ACHN (cell line): ENCODE results near the gene ACBD5.
"Not testable (repeated sequence)": the region's sequence is repeated elsewhere in the genome, so short reads cannot be mapped to it uniquely, and the experiment has no call there.

Experiments used
- DNase-seq: peaks from one replicate; pipeline ENCODE4 v3.0.0-alpha.2; 2015
- in situ Hi-C: cut with HindIII; loops from 2 replicates; pipeline ENCODE4 v1.10.0; 2017; ENCODE audit warnings: low sequenced_read_pairs, low pct_ligation_motif_present, low pct_unique_long_range_greater_than_20kb

Gene ACBD5

GRCh38 chr10:27242473-27242950 lies 1.9 kb upstream of the ACBD5 start:
- DNase-seq: no peak
- in situ Hi-C loops: no loop called here

DNA sequence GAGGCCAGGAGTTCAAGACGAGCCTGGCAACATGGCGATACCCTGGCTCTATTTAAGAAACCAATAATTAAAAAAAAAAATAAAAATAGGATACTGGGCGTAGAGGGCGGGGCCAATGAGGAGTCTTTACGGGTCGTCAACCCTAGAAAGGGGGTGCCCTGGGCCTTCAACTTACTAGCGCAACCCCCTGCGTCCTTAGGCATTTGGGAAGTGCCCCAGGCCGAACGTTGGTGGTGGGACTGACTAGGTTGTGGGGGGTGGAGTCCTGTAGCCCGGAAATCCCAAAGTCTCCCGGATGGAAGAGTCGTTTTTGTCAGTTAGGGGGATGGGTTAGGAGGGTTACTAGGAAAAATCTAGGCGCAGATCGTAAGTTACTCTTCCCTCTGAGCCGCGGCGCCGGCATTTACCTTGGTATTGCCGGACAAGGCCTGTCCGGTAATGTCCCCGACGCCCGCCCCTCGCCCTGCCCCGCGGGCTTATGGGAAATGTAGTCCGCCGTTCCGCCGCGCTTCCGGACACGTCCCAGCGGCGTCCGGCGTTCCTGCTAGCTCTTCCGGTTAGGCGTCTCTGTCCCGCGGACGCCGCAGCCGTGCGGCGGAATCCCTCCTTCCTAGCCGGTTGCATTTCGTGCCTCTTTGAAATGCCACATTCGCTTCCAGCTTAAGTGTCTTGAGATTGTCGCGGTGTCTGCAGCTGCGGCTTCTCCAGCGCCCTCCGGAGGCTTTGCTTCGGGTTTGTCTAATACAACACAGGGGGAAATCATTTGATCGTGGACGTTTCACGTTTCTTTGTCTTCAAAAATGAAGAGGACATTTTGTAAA lies 1.3 kb upstream of the ACBD5 start:
- in situ Hi-C loops: no loop called here
- DNase-seq: peak; percentile 93

- in situ Hi-C loops: no loop called here
Observed at GRCh38 chr10:27241010-27241651, 534 bp upstream of the ACBD5 start.

GRCh38 chr10:27237531-27237930 lies 3.1 kb downstream of the ACBD5 start:
- in situ Hi-C loops, DNase-seq: not testable (repeated sequence)

More at GRCh38 chr10:27241010-27241651, 534 bp upstream of the ACBD5 start:
- DNase-seq: peak; percentile 25

DNA sequence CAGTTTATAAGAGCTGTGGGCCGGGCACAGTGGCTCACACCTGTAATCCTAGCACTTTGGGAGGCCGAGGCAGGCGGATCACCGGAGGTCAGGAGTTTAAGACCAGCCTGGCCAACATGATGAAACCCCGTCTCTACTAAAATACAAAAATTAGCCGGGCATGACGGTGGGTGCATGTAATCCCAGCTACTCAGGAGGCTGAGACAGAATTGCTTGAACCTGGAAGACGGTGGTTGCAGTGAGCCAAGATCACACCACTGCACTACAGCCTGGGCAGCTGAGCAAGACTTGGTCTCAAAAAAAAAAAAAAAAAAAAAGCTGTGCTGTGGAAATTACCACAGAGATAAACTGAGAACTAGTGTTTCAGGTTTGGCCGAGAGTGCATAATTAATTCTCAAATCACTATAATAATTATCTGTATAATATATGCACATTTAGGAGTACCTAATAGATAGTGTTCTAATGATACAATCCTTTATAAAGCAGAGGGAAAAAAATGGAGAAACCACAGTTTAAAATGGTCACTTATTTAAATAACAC lies 3.9 kb downstream of the ACBD5 start:
- DNase-seq: peak; percentile 40
- in situ Hi-C loops: not testable (repeated sequence)

DNA sequence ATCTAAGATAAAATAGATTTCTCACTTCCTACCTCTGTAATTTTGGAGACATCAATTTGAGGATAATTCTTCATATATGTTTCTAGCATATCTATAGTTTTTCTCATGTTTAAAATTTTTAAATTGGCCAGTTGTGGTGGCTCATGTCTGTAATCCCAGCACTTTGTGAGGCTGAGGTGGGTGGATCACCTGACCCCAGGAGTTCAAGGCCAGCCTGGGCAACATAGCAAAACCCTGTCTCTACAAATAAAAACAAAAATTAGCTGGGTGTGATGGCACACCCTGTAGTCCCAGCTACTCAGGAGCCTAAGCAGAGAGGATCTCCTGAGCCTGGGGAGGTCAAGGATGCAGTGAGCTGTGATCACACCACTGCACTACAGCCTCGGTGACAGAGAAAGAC lies 4.9 kb downstream of the ACBD5 start:
- no peak for DNase-seq
- in situ Hi-C loops: no loop called here

DNA sequence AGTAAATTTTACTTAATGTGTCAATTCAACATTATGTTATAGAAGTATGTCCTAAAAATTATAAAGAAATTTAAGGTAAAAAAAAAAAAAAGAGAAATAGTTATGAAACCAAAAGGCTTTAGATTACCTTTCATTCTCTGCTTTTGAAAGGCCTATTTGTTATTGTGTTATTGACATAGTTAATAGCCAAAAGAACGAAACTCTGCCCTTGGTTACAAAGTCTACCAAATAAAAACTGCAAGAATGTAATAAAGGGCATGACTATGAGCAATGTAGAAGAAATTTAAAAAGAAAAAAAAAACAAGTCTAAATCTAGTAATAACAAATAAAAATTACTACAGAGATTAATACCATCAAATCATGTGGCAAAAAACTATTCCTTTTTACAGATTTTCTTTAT lies 10.6 kb downstream of the ACBD5 start:
- in situ Hi-C loops: no loop called here
- no peak for DNase-seq

GRCh38 chr10:27225642-27226257 lies 14.8 kb downstream of the ACBD5 start:
- in situ Hi-C loops: no loop called here
- no peak for DNase-seq

DNA sequence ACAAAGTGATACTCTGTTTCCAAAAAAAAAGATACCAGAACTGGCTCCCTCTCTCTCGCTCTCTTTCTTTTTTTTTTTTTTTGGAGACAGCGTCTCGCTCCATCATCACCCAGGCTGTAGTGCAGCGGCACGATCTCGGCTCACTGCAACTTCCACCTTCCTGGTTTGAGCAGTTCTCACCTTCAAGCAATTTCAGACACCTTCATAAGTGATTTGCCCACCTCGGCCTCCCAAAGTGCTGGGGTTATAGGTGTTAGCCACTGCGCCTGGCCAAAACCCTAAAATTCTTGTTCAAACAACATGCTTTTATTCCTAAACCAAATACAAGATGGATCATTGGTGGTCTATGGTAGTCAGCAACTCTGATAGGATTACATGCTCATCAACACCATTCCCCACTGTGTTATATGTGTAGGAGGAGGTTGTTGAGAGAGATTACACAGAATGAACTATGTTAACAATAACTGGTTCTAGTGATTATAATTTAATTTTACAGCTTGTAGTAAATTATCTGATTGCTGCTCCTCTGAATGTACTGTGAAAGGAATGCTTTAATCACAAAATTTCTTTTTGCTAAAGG lies 15.5 kb downstream of the ACBD5 start:
- in situ Hi-C loops: no loop called here
- no peak for DNase-seq

- peak; percentile 53 for DNase-seq
- in situ Hi-C loops: no loop called here
Observed at GRCh38 chr10:27223964-27224363, 16.6 kb downstream of the ACBD5 start.

GRCh38 chr10:27207350-27207749 lies 33.2 kb downstream of the ACBD5 start:
- in situ Hi-C loops: no loop called here
- no peak for DNase-seq

- no peak for DNase-seq
- in situ Hi-C loops: no loop called here
Observed at GRCh38 chr10:27203806-27204205, 36.8 kb downstream of the ACBD5 start.

- in situ Hi-C loops: no loop called here
- no peak for DNase-seq
Observed at GRCh38 chr10:27197980-27198620, 42.5 kb downstream of the ACBD5 start.

DNA sequence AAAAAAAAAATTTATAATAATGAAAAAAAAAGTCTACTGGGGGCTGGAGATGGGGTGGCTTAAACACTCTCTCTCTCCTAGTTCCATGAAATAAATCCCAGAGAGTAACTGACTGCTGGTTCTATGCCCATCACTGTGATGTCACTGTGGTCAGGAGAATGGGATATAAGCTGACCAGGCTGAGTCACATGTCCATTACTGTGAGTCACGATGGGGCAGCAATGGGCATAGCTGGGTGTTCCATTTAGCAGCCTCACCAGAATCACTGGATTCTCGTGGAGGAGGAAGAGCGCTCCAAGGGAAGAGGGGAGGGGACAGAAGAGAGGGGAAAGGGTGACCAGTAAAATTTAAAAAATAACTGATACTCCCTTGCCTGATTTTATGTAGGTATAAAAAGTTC lies 48.3 kb downstream of the ACBD5 start:
- DNase-seq: peak; percentile 95
- in situ Hi-C loops: no loop called here

- in situ Hi-C loops: no loop called here
- DNase-seq: no peak
Observed at GRCh38 chr10:27190508-27190907, 50.1 kb downstream of the ACBD5 start.

GRCh38 chr10:27188897-27189296 lies 51.7 kb downstream of the ACBD5 start:
- in situ Hi-C loops: no loop called here

DNA sequence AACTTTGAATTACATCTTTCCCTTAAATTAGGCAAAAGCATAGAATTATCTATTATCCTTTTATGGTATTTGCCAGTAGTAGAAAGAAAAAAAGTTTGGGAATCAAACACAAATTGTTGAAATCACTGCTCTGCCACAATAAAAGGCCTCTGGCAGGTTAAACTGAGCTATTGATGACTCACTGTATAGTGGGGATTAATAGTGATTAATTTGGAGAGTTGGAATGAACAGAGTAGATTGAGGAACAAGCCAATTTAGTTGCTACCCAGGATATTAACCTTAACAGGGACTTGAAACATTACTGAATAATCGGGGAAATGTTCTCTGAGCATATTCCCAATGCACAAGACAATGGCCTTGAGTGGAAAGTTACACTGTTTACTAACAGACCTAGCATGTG lies 52.3 kb downstream of the ACBD5 start:
- DNase-seq: no peak
- in situ Hi-C loops: no loop called here

More at GRCh38 chr10:27188897-27189296, 51.7 kb downstream of the ACBD5 start:
- DNase-seq: no peak

- in situ Hi-C loops: no loop called here
- no peak for DNase-seq
Observed at GRCh38 chr10:27169849-27170248, 70.7 kb downstream of the ACBD5 start.
